GM19023 (cell line): Measurements from ENCODE around the gene RCVRN.

Experiments used
- ATAC-seq: cut with Tn5 transposase; IDR thresholded peaks from one replicate; pipeline ENCODE4 v1.9.1; 2021; ENCODE audit warnings: mild to moderate bottlenecking, moderate library complexity; ENCODE audit not compliant: unreplicated experiment

Gene RCVRN

DNA sequence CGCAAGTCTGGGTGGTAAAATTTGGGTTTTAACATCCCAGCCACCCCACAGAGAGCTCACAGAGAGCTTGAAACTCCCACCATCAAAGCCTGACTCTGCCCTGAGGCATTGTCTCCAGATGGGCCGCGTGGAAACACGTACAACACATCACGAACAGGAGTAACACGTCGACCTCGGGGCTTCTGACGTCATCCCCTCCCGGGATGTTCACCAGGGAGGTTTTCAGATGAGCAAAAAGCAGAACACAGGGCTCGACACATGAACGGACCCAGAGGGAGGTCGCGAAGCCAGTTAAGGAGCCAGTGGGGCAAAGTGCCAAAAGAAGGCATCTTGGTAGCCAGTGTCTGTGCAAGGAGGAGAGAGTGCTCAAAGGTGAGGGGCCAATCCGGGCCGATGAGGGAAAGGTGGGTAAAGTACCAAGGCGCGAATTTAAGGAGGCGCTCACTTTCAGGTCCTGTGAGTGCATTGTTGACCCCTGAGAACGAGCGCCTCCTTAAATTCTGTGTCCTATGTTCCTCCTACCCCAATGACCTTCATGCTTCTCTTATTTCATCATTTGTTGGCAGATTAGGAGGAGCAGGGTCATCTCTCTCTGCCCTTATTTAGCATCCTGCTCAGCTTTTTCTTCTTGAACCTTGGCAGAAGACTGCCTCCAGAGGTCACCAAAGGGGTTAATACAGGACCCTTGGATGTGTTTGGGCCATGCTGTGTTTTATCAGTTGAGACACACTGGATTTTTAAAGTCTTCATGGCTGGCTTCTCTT, 5.6 kb downstream of the RCVRN start:
- no peak for ATAC-seq

DNA sequence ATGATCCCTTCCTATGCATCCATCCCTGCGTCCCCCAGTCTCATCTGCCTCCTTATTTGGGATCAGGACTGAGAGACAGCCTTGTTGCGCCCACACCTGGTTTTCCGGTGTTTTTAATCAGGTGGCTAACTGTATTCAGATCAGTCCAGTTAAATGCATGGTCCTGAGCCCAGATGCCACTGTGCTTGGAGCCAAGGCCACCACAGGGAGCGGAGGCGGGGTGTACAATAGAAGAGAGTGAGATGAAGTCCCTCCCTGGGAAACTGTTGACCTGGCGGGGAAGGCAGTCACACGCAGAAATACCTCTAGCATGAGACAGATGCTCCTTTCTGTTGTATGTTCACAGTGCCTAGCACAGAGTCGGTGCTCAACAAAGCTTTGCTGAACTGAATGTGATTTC, 6.3 kb downstream of the RCVRN start:
- ATAC-seq, result no peak

DNA sequence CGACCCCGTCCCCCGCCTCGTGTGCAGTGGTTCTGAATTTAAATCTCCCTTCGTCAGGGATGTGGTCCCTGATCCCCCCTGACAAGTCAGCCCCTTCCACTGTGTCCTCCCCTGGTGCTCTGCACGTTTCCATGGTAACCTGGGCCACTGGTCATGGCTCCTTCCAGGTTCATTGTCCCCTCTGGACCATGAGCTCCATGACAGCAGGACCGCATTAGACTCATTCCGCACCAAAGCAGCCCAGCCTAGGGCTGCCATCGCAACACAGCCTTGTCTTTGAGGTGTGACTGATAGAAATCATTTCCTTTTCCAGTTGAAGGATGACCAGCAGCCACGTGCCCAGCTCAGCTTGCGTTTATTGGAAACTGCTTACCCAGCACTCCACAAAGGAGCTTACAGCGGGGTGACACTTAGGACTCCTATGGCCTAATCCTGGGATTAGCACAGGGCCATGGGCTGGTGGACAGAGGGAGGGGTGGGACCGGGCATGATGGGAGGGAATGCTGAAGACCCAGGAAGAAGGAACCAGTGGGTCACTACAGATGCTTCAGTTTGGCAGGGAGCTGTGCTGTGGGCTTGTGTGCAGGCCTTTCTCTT, 7.6 kb downstream of the RCVRN start:
- ATAC-seq, result no peak

DNA sequence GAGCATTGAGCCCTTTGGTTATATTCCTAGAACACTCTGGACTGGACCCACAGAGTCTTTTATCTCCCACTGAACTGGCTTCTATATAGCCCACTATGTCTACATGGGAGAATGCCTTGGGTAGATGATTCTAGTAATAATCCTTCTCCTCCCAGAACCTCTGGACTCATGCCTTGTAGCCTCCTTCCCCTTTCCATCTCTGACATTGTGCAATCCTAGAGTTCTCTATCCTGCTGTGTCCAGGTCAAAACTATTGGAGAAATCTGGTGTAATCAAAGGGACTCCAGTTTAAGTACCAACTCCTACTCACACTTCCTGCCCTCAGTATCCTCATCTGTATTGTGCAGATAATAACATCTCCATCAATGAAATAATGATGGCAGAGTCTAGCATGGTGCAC, 9.1 kb downstream of the RCVRN start:
- ATAC-seq, result no peak

DNA sequence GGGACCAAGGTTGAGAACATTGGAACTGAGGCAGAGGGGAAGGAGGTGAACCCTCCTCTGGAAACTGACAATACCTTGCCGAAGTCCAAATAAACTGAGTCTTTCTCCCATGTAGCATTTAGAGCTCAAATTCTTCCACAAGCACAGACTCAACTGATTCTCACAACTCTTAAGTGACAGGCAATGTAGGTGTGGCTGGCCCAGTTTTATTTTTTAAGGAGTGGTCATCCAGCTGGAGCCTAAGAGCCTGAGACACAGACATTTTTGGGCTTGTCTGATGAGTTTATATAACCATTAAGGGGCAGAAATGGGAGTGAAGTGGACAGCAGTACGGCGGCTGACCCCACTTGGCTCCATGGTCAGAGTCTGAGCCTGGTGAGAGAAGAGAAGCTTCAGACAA, 10.8 kb downstream of the RCVRN start:
- ATAC-seq, result no peak

DNA sequence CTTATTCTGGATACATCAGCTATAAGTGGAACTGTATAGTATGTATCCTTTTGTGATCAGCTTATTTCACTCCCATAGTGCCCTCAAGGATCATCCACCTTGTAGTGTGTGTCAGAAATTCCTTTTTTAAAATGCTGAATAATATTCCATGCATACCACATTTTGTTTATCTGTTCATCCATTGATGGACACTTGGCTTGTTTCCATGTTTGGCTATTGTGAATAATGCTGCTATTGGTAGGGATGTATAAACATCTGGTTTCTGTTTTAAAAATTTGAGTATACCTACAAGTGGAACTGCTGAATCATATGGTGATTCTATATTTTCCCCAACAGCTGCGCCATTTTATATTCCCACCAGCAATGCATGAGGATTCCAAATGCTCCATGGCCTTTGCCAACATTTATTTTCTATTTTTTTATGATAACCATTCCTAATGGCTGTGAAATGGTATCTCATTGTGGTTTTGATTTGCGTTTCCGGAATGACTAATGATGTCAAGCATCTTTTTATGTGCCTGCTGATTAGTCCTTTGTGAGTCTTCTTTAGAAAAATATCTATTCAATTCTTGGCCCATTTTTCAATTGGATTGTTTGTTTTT, 11.6 kb downstream of the RCVRN start:
- no peak for ATAC-seq

DNA sequence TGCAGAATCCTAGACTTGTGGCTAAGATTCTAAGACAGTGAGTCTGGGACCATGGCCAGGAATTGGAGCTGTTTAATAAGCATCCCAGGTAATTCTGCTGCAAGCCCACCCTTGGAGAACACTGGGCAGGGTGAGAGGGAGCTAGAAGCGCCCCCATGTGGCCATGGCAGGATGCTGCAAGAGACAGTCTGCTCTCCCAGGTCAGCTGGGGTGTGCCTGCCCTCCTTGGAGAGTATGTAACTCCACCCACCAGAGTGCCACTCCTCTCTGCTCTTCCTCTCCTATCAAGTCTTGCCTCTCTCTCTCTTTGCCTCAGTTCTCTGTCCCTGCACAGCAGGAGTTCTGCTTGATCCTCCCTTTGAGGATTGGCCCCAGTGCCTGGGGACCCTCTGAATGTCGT, 14.9 kb downstream of the RCVRN start:
- no peak for ATAC-seq

DNA sequence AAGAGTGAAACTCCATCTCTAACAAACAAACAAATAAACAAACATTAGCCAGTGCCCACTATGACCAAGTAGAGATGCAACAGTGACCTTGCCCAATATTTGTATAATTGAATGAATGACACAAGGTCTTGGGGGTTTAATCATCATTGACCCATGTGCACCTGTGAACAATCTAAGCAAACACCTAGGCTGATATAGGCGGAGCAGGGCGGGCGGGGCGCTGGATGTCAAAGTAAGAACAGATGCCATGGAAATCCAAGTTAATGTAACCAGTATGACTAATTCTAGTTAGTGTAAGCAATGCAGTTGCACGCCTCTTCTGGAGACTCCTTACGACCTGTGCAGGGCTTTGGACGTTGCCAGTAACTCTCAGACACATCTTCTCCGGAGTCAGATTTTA, 17.6 kb downstream of the RCVRN start:
- no peak for ATAC-seq

DNA sequence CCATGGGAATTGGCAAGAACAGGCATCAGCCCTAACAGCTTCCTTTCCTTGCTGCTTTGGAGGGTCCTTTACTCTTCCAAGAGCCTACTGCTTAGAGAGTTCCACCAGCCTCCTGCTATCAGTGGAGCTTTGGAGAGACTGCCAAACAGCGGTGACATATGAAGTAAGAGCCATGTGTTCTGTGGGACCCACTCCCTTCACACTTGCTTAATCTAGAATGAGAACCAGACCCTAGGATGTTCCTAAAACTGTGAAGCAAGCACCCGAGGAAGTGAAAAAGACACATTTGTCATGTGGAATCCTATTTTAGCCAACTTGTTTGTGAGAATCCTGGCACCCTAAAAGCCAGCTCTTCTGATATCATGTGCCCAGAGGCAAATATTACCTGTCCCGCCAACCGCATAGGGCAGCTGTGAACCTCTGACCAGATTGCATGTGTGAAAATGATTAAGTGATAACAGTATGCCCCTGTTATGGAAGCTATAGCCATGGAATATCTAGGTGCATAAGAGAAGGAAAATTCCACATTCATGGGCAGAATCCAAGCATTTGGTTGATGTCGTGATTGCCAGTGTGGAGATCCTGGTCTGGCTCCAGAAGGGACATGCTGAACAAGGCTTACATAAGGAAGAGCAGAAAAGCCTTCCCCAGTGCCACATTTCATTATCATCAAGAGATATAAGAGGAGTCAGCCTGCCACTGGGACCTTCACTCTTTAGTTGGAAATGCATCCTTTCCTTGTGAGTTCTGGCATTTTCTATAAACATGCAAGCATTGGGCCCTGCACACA, 18.7 kb downstream of the RCVRN start:
- no peak for ATAC-seq

DNA sequence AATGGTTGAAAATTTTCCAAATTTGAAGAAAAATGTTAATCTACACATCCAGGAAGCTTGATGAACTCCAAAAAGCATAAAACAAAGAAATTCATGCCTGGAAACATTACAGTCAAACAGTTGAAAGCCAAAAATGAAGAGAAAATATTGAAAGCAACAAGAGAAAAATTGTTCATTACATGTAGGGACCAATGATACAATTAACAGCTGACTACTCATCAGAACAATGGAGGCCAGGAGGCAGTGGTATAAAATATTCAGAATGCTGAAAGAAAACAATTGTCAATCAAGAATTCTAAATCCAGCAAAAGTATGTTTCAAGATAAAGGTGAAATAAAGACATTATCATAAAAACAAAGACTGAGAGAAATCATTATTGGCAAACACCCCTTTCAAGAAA, 21.6 kb downstream of the RCVRN start:
- ATAC-seq, result no peak

DNA sequence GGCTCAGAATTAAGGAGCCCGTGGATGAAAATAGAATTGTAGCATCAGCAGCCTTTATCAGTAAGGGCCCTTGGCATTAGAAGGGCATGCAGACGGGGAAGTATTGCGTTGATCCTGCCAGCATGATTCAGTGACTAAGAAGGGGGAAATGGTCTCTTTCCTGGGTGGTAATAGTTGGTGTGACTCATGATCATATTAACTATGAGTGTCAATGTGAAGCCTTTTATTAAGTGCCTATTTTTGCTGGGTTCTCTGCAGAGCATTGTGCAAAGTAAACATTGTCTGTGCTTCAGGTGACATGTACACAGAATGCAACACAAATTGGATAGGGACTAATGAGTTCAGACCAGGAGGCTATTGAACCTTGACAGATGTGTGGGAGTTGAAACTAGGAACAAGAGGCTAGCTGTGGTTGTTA, 24.5 kb downstream of the RCVRN start:
- no peak for ATAC-seq

DNA sequence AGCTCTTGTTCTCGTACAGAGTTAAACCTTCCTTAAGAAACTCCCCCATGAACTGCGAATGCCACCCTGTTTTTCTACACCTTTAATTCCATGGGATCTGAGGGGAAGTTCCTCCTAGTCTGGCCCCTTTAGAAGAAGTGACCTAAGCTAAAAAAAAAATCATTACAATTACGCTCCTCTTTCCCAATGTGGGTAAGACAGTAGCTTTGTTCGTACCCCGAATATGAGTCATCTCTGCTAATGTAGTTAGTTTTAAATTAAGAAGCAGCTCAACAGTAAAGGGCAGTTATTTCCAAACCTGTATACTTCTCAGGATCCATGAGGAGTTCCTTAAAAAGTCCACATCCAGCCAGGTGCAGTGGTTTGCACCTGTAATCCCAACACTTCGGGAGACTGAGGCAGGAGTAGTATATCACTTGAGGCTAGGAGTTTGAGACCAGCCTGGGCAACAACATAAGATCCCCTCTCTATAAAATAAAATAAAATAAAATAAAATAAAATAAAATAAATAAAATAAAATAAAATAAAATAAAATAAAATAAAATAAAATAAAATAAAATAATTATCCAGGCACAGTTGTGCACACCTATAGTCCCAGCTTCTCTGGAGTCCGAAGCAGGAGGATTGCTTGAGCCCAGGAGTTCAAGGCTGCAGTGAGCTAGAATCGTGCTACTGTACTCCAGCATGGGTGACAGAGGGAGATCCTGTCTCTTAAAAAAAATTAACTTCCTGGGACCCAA, 26.1 kb downstream of the RCVRN start:
- no peak for ATAC-seq

DNA sequence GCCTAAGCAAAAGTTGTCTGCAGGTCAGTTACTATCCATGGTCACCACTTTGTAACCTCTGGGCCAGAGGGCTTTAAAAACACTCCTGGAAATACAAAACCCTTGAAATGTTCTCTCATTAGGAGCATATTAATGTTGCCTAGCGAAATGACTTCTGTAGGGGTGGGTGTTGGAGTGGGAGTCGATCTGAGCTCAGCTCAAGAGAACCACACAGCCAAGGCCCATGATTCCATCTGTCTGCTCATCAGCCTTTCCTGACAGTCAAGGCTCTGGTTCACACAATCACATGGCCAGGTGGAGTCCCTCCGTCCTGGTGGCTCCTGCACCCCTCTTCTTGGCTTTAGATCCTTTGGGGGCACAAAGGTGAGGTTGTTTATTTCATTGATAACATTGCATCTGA, 26.7 kb downstream of the RCVRN start:
- ATAC-seq, result no peak

DNA sequence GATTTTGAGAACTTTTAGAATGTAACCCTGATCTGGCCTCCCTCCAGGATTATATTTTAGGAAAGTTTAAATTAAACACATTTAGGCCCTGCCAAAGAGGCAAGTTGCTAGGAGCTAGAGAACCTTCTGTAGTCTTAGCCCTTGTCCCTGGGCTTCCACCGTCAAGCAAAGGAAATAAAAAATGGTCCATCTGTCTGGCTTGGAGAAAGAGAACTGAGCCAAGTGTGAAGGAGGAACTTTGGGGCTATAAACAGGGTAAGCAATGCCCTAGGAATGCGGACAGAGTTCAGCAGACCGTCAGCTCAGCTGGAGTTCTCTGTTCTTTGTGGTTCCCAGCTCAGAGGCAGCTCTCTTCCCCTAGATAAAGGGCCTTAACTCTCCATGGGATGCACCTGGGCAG, 29.6 kb downstream of the RCVRN start:
- no peak for ATAC-seq

DNA sequence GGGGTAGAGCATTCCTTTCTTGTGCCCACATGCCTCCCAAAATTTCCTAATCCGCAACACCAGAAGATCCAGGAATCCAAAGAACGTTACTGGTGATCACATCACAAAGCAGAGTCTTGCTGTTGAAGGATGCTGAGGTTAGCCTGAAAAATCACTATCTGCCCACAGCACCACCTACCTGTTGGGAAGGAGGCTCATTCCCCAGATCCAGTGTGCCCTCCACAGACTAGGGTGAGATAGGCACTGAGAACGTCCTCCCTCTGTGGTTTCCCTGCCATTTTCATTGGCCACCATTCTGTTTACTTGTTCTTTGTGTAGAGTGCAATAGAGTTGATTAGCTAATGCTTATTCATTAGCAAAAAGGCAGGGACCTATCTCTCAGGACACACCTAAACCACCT, 30.3 kb downstream of the RCVRN start:
- ATAC-seq, result no peak

DNA sequence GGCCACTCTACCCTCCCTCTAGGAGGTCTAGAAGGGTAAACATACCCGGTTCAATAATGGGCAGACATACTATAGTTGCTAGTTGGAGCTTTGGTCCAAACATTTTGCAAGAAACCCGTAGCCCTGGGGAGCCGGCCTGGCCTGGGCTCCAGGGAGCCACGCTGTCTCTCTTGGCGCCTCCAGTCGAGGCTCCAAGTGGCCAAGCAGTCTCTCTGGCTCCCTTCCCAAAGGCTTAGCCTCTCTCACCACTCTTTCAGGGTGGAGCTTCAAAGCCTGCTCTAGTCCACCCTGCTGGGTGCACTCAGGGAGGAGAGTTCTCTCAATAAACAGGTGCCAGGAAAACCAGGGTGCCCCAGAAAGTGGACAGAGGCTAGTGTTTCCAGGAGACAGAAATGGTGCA, 32.2 kb downstream of the RCVRN start:
- ATAC-seq, result no peak

DNA sequence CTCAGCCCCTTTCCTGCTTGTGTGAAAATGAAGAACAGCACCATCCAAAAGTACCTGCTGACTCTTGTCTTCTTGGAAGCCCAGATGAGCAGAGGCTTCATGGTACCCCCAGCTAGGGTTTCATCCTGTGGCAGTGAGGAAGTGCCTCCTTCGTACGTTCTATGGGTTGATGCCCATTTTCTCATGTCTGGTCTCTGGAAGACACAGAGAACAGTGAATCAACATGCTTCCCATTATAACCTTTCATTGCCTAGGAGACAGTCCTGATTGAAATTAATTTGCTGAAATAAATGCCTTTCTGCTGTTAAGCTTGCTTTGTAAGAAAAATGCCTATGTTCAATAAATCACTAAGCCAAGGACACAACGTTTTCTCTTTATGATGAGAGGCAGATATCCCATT, 36.5 kb downstream of the RCVRN start:
- no peak for ATAC-seq

DNA sequence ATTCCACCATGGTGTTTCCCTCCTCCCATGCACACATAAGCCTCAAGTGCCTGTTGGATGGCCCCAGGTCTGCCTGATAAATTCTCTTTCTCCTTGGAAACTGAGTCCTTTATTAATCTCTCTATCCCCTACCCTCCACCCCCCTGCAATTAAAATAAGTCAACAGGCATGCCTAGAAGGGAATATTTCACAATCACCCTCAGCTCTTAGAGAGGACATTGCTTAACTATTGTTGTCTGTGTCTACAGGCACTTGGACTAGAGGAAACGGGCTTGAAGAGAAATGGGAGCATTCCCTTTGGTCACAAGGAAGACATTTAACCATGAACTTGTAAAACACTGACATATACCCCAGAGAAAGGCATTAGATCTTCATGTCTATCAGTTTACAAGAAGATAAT, 39.5 kb downstream of the RCVRN start:
- no peak for ATAC-seq

DNA sequence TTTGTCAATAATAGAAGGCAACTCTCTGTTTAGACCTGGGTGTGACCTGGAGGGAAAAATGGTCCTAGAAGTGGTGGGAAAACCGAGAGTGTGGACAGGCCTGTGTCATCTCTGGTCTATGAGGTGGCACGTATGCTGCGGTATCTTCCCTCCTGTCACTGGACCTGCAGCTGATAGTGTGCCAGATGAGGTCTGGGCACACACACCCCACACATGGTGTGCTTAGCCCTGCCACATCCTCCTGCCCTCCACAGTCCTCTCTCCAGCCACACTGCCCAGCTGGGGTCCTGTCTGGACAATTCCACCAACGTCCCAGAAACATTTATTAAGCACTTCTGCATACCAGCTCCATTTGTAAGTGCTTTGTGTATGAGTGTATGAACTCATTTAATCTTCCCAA, 42.1 kb downstream of the RCVRN start:
- no peak for ATAC-seq

DNA sequence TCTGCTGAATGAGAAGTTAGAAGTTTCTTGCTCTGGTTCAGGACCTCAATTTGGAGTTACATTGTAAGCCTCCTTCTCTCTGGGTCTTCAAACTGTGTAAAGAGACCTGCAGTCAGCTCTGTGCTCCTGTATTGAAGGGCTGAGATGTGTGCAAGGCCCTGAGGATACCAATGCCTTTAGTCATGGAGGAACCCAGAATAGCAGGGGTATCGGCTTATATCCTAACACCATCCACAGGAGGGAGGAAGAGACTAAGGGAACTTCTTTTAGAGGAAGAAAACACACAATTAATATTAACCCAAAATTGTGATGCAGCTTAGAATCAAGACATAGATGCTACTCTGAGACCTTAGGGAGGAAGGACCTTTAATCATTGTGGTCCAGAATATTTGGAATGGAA, 42.9 kb downstream of the RCVRN start:
- ATAC-seq, result no peak

DNA sequence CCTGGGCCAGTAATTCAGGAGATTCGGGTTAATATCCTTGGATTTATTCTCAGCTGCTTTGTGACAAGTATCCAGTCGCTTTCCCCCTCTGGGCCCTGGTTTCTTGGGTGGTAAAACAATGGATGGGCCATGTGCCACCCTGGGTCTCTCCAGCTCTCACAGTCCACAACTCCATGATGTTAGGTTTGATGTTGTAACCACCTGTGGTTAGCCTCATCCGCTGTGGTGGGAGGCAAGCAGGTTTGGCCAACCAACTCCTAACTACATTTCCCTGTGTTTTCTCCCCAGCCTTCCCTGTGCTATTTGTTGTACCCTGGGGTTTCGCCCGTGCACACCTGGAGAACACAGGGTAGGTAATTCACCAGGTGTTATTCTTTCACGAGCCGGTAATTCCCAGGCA, 44.2 kb downstream of the RCVRN start:
- no peak for ATAC-seq
